DOHH2 (cell line): ENCODE measurements around the gene KRTAP4-3.

ENCODE experiments used
- H3F3A ChIP-seq: fragments of 200-600 bp; sonication (generic), shearing (Covaris generic); 2 replicates; pipeline ENCODE4 v1.6.0; 2016; ENCODE audit warnings: antibody characterized with exemption, mild to moderate bottlenecking; ENCODE audit not compliant: control insufficient read depth, insufficient read depth
- H3K27ac ChIP-seq: fragments of 200-600 bp; sonication (generic); 2 replicates; pipeline ENCODE4 v1.5.1; 2014; ENCODE audit warnings: low read depth, mild to moderate bottlenecking, low read length, moderate library complexity
- H3K27me3 ChIP-seq: fragments of 200-600 bp; sonication (generic); 2 replicates; pipeline ENCODE4 v1.6.1; 2014; ENCODE audit warnings: mild to moderate bottlenecking, low read length, mixed read lengths; ENCODE audit not compliant: control insufficient read depth
- H3K36me3 ChIP-seq: fragments of 200-600 bp; sonication (generic); 2 replicates; pipeline ENCODE4 v1.6.1; 2014; ENCODE audit warnings: mild to moderate bottlenecking, low read length, moderate library complexity, mixed read lengths; ENCODE audit not compliant: control insufficient read depth
- H3K4me1 ChIP-seq: fragments of 200-600 bp; sonication (generic); 2 replicates; pipeline ENCODE4 v1.6.1; 2014; ENCODE audit warnings: mild to moderate bottlenecking, low read length, mixed read lengths; ENCODE audit not compliant: control insufficient read depth
- H3K4me2 ChIP-seq: fragments of 200-600 bp; sonication (generic); 2 replicates; pipeline ENCODE4 v1.6.0; 2014; ENCODE audit warnings: mild to moderate bottlenecking, low read length, moderate library complexity
- H3K4me3 ChIP-seq: fragments of 200-600 bp; sonication (generic); 2 replicates; pipeline ENCODE4 v1.5.1; 2014; ENCODE audit warnings: mild to moderate bottlenecking, low read length, mixed read lengths
- H3K79me2 ChIP-seq: fragments of 200-600 bp; sonication (generic); 2 replicates; pipeline ENCODE4 v1.6.1; 2014; ENCODE audit warnings: mild to moderate bottlenecking, low read length, mixed read lengths; ENCODE audit not compliant: control insufficient read depth
- H3K9me2 ChIP-seq: fragments of 200-600 bp; sonication (generic); replicated peaks from 2 replicates; pipeline ENCODE4 v1.6.1; 2014; ENCODE audit warnings: mild to moderate bottlenecking, low read length, mixed read lengths; ENCODE audit not compliant: control insufficient read depth
- H3K9me3 ChIP-seq: fragments of 200-600 bp; sonication (generic); 2 replicates; pipeline ENCODE4 v1.6.1; 2014; ENCODE audit warnings: antibody characterized with exemption, low read length, mixed read lengths; ENCODE audit not compliant: control insufficient read depth, insufficient read depth
- H4K20me1 ChIP-seq: fragments of 200-600 bp; sonication (generic); 2 replicates; pipeline ENCODE4 v1.6.0; 2014; ENCODE audit warnings: low read depth, mild to moderate bottlenecking, antibody characterized with exemption, low read length, moderate library complexity; ENCODE audit not compliant: control insufficient read depth, insufficient read depth
- EZH2phosphoT487 ChIP-seq: fragments of 200-600 bp; sonication (generic); IDR thresholded peaks from 2 replicates; pipeline ENCODE4 v1.6.1; 2017; ENCODE audit warnings: borderline replicate concordance, mild to moderate bottlenecking, antibody characterized with exemption, low read length, moderate library complexity, mixed read lengths
- TF ChIP-seq, protein P1 (sequence below): fragments of 200-600 bp; sonication (generic); IDR thresholded peaks from one replicate; pipeline ENCODE4 v1.5.1; 2014; ENCODE audit warnings: antibody characterized with exemption, mild to moderate bottlenecking, low read depth, low read length; ENCODE audit not compliant: poor library complexity, severe bottlenecking

Gene KRTAP4-3

DNA sequence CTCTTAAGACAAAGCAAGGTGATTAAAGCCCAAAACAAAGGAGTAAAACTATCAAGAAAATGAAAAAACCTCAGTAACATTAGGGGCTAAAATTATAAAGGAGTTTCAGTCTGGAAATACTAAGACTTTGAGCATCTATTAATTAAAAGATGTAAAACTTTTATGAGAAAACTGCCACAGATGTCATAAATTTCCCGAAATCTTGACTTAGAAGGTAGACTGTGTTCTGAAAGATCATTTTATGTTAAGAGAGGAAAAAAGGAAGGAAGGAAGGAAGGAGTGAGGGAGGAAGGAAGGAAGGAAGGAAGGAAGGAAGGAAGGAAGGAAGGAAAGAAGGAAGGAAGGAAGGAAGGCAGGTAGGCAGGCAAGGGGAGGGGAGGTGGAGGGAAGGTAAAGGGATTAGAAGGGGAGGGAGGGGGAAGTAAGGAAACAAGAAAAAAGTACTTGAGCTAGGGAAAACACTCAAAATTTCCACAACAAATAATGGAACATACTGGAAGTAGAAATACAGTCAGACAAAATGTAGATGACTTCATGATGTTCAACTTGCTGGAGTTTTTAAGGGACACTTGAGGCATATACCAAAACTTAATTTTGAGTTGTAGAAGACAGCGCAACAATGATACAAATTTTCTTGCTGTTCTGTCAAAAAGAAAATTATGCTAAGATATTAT, 20.4 kb downstream of the KRTAP4-3 start:
- TF ChIP-seq, protein P1, sequence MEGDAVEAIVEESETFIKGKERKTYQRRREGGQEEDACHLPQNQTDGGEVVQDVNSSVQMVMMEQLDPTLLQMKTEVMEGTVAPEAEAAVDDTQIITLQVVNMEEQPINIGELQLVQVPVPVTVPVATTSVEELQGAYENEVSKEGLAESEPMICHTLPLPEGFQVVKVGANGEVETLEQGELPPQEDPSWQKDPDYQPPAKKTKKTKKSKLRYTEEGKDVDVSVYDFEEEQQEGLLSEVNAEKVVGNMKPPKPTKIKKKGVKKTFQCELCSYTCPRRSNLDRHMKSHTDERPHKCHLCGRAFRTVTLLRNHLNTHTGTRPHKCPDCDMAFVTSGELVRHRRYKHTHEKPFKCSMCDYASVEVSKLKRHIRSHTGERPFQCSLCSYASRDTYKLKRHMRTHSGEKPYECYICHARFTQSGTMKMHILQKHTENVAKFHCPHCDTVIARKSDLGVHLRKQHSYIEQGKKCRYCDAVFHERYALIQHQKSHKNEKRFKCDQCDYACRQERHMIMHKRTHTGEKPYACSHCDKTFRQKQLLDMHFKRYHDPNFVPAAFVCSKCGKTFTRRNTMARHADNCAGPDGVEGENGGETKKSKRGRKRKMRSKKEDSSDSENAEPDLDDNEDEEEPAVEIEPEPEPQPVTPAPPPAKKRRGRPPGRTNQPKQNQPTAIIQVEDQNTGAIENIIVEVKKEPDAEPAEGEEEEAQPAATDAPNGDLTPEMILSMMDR: no peak
- TF ChIP-seq EZH2phosphoT487: no peak
- Histone ChIP-seq H3K27ac (no peak overlapping the region), H3K36me3 (no peaks in the 10 kb centered on the region)

DNA sequence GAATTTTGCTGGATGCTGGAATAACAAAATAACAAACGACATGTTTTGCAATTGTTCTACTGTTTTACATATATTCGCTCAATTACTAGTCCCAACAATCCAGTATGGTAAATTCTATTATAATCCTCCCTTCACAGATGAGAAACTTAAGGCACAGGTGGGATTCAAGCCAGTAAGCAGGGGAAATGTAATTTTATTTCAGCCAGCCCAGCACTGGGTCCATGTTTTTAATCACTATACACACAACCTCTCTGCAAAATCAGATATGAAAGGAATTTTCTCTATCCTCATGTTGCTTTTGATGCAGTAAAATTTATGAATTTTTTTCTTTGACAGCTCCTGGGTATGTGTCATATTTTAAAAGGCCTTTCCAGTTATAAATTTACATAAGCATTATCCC, 22.8 kb downstream of the KRTAP4-3 start:
- H4K20me1 ChIP-seq: no peaks in the 10 kb centered on the region

More for the DNA sequence above, 20.4 kb downstream of the KRTAP4-3 start:
- Histone ChIP-seq H4K20me1 (no peaks in the 10 kb centered on the region), H3F3A (no peaks in the 10 kb centered on the region), H3K4me1 (peaks cover 21% of the 10 kb centered on the region), H3K9me3 (peaks cover 11% of the 10 kb centered on the region), H3K79me2 (no peaks in the 10 kb centered on the region), H3K9me2 (no peaks in the 10 kb centered on the region), H3K4me3 (no peak overlapping the region), H3K4me2 (no peak overlapping the region), H3K27me3 (no peaks in the 10 kb centered on the region)

DNA sequence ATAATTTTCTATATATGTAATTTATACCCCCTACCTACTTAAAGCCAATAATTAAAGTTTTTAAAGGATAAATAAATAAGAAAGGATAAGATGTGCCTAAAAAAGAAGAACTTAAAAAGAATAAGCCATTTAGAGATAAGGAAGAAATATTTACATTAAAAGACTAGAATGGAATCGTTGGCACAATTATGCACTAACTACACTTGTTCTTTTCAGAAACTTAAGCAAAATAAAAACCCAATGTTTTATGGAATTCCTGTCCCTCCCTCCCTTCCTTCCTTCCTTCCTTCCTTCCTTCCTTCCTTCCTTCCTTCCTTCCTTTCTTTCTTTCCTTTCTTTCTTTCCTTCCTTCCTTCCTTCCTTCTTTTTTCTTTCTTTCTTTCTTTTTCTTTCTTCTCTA, 23.2 kb downstream of the KRTAP4-3 start:
- Histone ChIP-seq H3K9me2 (no peaks in the 10 kb centered on the region), H3F3A (no peaks in the 10 kb centered on the region), H3K27me3 (no peaks in the 10 kb centered on the region), H3K27ac (no peak overlapping the region), H4K20me1 (no peaks in the 10 kb centered on the region), H3K4me3 (no peak overlapping the region), H3K36me3 (no peaks in the 10 kb centered on the region), H3K4me2 (no peak overlapping the region), H3K9me3 (peaks cover 15% of the 10 kb centered on the region), H3K79me2 (no peaks in the 10 kb centered on the region), H3K4me1 (peaks cover 5% of the 10 kb centered on the region)
- TF ChIP-seq, protein P1: no peak
- no peak for TF ChIP-seq EZH2phosphoT487

More for the DNA sequence above, 22.8 kb downstream of the KRTAP4-3 start:
- no peak overlapping the region for H3K27ac ChIP-seq
- H3K4me1 ChIP-seq: peaks cover 10% of the 10 kb centered on the region
- H3K4me2 ChIP-seq: no peak overlapping the region
- no peaks in the 10 kb centered on the region for H3K27me3 ChIP-seq
- H3K9me3 ChIP-seq: peaks cover 15% of the 10 kb centered on the region
- no peaks in the 10 kb centered on the region for H3K36me3 ChIP-seq
- H3K9me2 ChIP-seq: no peaks in the 10 kb centered on the region
- H3K79me2 ChIP-seq: no peaks in the 10 kb centered on the region
- H3K4me3 ChIP-seq: no peak overlapping the region
- no peaks in the 10 kb centered on the region for H3F3A ChIP-seq
- TF ChIP-seq EZH2phosphoT487: no peak
- TF ChIP-seq, protein P1: no peak
